WI38 (cell line): ENCODE data around the gene ASXL1.
A peak's percentile ranks its signal among the peaks of the same experiment; 100 is the strongest.
"Not testable (repeated sequence)": the region's sequence is repeated elsewhere in the genome, so short reads cannot be mapped to it uniquely, and the experiment has no call there.

ENCODE experiments used
- H3K4me3 ChIP-seq: 2 replicates; pipeline ENCODE4 v1.5.1; 2011; ENCODE audit warnings: low read depth, mild to moderate bottlenecking, control low read depth, low read length
- CTCF ChIP-seq: IDR thresholded peaks from 2 replicates; pipeline ENCODE4 v1.5.1; 2012; ENCODE audit warnings: low read depth, mild to moderate bottlenecking, control low read depth, low read length

The ASXL1 gene

GRCh38 chr20:32352121-32352720 lies 5.9 kb upstream of the ASXL1 start:
- H3K4me3 ChIP-seq: no peak overlapping the region
- no peak for TF ChIP-seq CTCF

- no peak overlapping the region for H3K4me3 ChIP-seq
- TF ChIP-seq CTCF: no peak
Measured at GRCh38 chr20:32353848-32354496, 4.2 kb upstream of the ASXL1 start.

DNA sequence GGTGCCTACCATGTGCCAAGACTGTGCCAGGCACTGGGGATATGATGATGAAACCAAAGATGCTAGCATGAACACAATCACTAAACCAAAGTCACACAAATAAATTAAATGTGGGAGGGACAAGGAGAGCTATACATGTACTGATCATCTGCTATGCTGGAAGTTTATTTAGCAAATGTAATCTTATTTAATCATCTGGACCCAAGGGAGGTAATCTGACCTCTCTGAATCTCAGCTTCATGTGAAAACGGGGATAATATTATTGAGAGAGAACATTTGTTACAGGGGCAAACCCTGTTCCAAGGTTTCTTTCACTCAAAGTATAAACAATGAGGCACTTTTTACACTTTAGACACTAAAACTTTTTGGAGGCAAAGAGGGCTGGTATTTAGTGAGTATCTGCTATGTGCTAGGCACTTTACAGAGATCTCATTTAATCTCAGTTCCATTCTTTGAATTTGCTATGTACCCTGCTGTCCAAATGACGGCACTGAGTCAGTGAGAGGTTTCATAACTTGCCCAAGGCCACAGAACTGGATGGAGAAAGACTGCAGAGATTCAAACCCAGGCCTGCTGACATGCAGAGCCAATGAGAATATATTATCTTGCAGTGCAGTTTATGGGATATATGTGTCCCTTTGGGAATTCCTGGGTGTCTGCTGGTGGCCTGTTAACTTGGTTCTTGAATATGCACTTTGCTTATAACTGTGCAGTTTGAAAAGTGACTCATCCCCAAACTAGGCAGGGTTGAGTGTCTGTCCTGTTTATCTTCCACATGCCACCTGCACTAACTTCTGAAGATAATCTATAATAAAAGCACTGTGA lies 3.3 kb upstream of the ASXL1 start:
- no peak overlapping the region for H3K4me3 ChIP-seq
- no peak for TF ChIP-seq CTCF

DNA sequence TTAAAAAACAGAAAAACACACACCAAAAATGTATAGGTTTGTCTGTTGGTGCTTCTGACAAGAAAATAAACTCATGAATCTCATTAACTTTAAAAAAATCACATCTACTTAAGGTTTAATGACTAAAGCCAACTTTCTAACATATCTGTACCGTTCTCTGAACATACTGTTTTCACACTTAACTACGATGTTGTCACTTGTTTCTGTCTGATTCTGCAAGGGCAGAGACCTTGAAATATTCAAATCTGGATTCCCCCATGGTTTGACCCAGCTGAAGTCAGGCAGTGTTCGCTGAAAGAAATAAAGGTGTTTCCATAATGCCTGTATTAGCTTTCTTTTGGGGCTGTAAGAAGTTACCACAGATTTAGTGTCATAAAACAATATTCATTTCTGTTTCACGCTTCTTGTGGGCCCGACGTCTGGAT lies 2.7 kb upstream of the ASXL1 start:
- no peak overlapping the region for H3K4me3 ChIP-seq
- no peak for TF ChIP-seq CTCF

- H3K4me3 ChIP-seq: not testable (repeated sequence)
Measured at GRCh38 chr20:32355907-32356621, 2.1 kb upstream of the ASXL1 start.

- no peak for TF ChIP-seq CTCF
- peak overlapping the region; percentile 71 for H3K4me3 ChIP-seq
Measured at GRCh38 chr20:32356622-32357374, 1.3 kb upstream of the ASXL1 start.

- TF ChIP-seq CTCF: no peak
- H3K4me3 ChIP-seq: peak overlapping the region; percentile 71
Measured at GRCh38 chr20:32357375-32357868, 709 bp upstream of the ASXL1 start.
